Spleen (tissue), 11 donors: ENCODE results near the gene GPR35. TPM values are rescaled to one million over a fixed set of nuclear protein-coding genes. Genes with fewer than 3 reads are reported as not detected.
"Not testable (repeated sequence)": the region's sequence is repeated elsewhere in the genome, so short reads cannot be mapped to it uniquely, and the experiment has no call there.

ENCODE experiments used
- DNase-seq: peaks from one replicate; pipeline ENCODE4 v3.0.0-alpha.2; 2020
- H3K27ac ChIP-seq, 8 donors: fragments of 200-600 bp; sonication (generic) in 7 of 8; 1 replicate in 4 of 8; 2 replicates in 4 of 8; pipeline versions ENCODE4 v1.5.0 to v1.8.0; 2016 to 2021; ENCODE audit warnings: inconsistent platforms in 4 of 8, mild to moderate bottlenecking in 4 of 8, moderate library complexity in 1 of 8
- H3K27me3 ChIP-seq, 7 donors: fragments of 200-600 bp; sonication (generic) in 6 of 7; replicated peaks in 1 of 7; 1 replicate in 4 of 7; 2 replicates in 3 of 7; pipeline versions ENCODE4 v1.5.0 to v1.8.0; 2016 to 2021; ENCODE audit warnings: inconsistent platforms in 3 of 7, mild to moderate bottlenecking in 1 of 7
- H3K36me3 ChIP-seq, 6 donors: fragments of 200-600 bp; sonication (generic) in 5 of 6; 1 replicate in 4 of 6; 2 replicates in 2 of 6; pipeline versions ENCODE4 v1.5.0 to v1.8.0; 2016 to 2021; ENCODE audit warnings: inconsistent platforms in 2 of 6
- H3K4me1 ChIP-seq, 6 donors: fragments of 200-600 bp; sonication (generic) in 5 of 6; 1 replicate in 3 of 6; 2 replicates in 3 of 6; pipeline versions ENCODE4 v1.5.0 to v1.8.0; 2016 to 2021; ENCODE audit warnings: inconsistent platforms in 3 of 6
- H3K4me3 ChIP-seq, 8 donors: fragments of 200-600 bp; sonication (generic) in 7 of 8; 1 replicate in 4 of 8; 2 replicates in 4 of 8; pipeline versions ENCODE4 v1.5.0 to v1.8.0; 2016 to 2021; ENCODE audit warnings: inconsistent platforms in 4 of 8, mild to moderate bottlenecking in 4 of 8, moderate library complexity in 2 of 8
- H3K9me3 ChIP-seq, 8 donors: fragments of 200-600 bp; sonication (generic) in 7 of 8; 1 replicate in 4 of 8; 2 replicates in 4 of 8; pipeline versions ENCODE4 v1.5.0 to v1.8.0; 2016 to 2021; ENCODE audit warnings: inconsistent platforms in 4 of 8
- CTCF ChIP-seq, 11 experiments: fragments of 200-600 bp in 7 of 11; fragments of 450-650 bp in 4 of 11; sonication (generic) in 4 of 11; IDR thresholded peaks in 8 of 11; conservative IDR thresholded peaks in 3 of 11; 1 replicate in 7 of 11; 2 replicates in 4 of 11; pipeline versions ENCODE4 v1.4.0 to v1.8.0; 2016 to 2021; ENCODE audit warnings: antibody characterized with exemption in 11 of 11, inconsistent platforms in 4 of 11, mild to moderate bottlenecking in 1 of 11
- POLR2A ChIP-seq, 3 donors: fragments of 450-650 bp; IDR thresholded peaks; one replicate each; pipeline ENCODE4 v1.5.1; 2017; ENCODE audit warnings: antibody characterized with exemption in 3 of 3, mild to moderate bottlenecking in 1 of 3
- POLR2AphosphoS5 ChIP-seq, 3 donors: sonication (generic); formaldehyde crosslinking; IDR thresholded peaks; one replicate each; pipeline ENCODE4 v1.5.1; 2017; ENCODE audit warnings: antibody characterized with exemption in 3 of 3
- WGBS, 5 donors: extraction: QIAGEN DNeasy Blood & Tissue Kit in 3 of 5; methylation state at CpG; one replicate each; pipeline versions ENCODE4 v1.1.5 to v1.1.7; 2013 to 2018; 5-methylcytosine and 5-hydroxymethylcytosine counted together
- intact Hi-C: fragments of 100-400 bp; cut with DNase I; formaldehyde crosslinking; loops from one replicate; pipeline ENCODE4 v1.15.0; 2023; ENCODE audit warnings: low total_unique reads
- polyA plus RNA-seq, 3 donors: library from polyadenylated mRNA; stranded (reverse); fragments of 200-250 nt; gene quantifications; one replicate each; pipeline ENCODE4 v1.2.1, GENCODE V29; 2013
- total RNA-seq, 7 donors: library from RNA; depleted of rRNA in 3 of 7; stranded (reverse); fragments of >200 nt in 3 of 7; fragmentation: NEBNext Ultra II Directional in 4 of 7; extraction: Animal tissue kit (Norgen Biotek cat#: 25700) in 4 of 7; gene quantifications; one replicate each; pipeline versions ENCODE4 v1.1.0 to v1.2.1, GENCODE V29; 2016 to 2021
- donor health status: healthy with polysubstance abuse.
- donor health status: DM: no; HTN: no; CAD: no; lungs with moderate emphysema.
- donor health status: DM: no; HTN: no; CAD: no.
- donor health status: Bipolar disorder and iron deficiency.
- donor health status: healthy.
- donor health status: DM: no; HTN: no; CAD: no.
- donor health status: DM: yes; HTN: yes; CAD: no.

GPR35 gene
- total and polyA plus RNA-seq, 10 donors = 7.4 to 25.3 (median 18.3) TPM

GRCh38 chr2:240672076-240672700, 46.9 kb downstream of the GPR35 start:
- Histone ChIP-seq H3K36me3 (no peaks in the 10 kb centered on the region), H3K27ac (no peak overlapping the region), H3K9me3 (no peaks in the 10 kb centered on the region), H3K4me1 (peaks cover 0 to 8% (median 0%) of the 10 kb centered on the region in 6 donors), H3K27me3 (peaks cover 0 to 39% (median 17%) of the 10 kb centered on the region in 7 donors), H3K4me3 (no peak overlapping the region)
- WGBS, 5 donors = 30 to 65% (median 56%) methylated on average over 31 to 46 of the region's 46 CpGs
- TF ChIP-seq POLR2AphosphoS5 (IDR thresholded peaks at IDR 0.05) (no peak), POLR2A (IDR thresholded peaks at IDR 0.05) (no peak), CTCF (IDR thresholded peaks at IDR 0.05 in 8 of 11, conservative IDR thresholded peaks at IDR 0.05 in 3 of 11) (no peak)
- intact Hi-C loops = no loop called here
- DNase-seq = no peak

GRCh38 chr2:240672701-240673190, 47.5 kb downstream of the GPR35 start:
- H3K36me3 ChIP-seq = no peaks in the 10 kb centered on the region
- WGBS, 5 donors = 0 to 30% (median 11%) methylated on average over 2 to 55 of the region's 55 CpGs
- H3K27ac ChIP-seq = no peak overlapping the region
- peaks cover 0 to 8% (median 0%) of the 10 kb centered on the region in 6 donors for H3K4me1 ChIP-seq
- no peak overlapping the region for H3K4me3 ChIP-seq
- H3K27me3 ChIP-seq = peaks cover 0 to 35% (median 17%) of the 10 kb centered on the region in 7 donors
- H3K9me3 ChIP-seq = no peaks in the 10 kb centered on the region
- intact Hi-C loops = no loop called here
- TF ChIP-seq POLR2A (IDR thresholded peaks at IDR 0.05) (no peak), POLR2AphosphoS5 (IDR thresholded peaks at IDR 0.05) (no peak), CTCF (IDR thresholded peaks at IDR 0.05 in 8 of 11, conservative IDR thresholded peaks at IDR 0.05 in 3 of 11) (no peak)
- DNase-seq = no peak

DNA sequence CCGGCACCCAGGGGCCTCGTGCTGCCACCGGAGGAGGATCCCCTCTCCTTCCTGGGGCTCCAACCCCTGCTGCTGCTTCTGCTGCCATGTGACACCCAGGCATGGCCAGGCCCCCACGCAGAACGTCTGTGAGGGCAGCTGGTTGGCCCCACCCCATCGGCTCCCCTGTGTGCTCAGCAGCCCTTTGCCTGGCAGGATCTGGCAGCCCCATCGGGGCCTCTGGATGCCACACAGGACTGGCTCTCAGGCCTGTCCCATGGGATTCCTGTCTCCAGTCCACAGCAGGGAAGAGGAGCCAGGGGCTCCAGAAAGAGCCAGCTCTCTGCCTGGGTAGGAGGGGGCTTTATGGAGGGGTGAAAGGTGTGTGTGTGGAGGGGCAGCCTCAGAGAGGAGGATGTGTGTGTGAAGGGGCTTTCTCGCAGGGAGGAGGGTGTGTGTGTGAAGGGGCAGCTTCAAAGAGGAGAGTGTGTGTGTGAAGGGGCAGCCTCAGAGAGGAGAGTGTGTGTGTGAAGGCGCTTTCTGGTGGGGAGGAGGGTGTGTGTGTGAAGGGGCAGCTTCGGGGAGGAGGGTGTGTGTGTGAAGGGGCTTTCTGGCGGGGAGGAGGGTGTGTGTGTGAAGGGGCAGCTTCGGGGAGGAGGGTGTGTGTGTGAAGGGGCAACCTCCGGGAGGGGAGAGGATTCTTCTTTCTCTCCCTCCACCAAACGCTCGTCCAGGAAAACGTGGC, 49.3 kb downstream of the GPR35 start:
- DNase-seq, intact Hi-C loops, H3K36me3 ChIP-seq, H3K27ac ChIP-seq, H3K4me3 ChIP-seq, H3K4me1 ChIP-seq, H3K9me3 ChIP-seq: not testable (repeated sequence)
- 22 to 43% (median 35%) methylated on average over 7 to 12 of the region's 16 CpGs for WGBS, 5 donors
- H3K27me3 ChIP-seq = peaks cover 0 to 35% (median 17%) of the 10 kb centered on the region in 7 donors

DNA sequence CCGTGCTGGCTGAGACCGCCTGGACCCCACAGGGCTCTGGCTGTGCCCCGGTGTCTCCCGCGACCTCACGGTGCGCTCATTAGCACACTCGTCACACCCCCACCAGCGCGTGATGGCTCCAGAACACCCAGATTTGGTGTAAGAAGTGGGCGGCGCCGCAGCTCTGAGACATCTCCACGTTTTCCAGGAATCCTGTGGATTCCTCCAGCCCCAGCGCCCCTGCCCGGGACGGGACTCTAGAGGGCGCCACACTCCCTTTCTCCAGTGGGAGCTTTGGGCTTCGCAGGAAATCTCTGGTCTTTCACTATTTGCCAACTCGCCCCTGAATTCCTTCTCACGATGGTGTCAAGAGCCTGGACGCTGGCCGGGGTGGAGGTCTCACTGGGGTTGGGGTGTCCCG, 50.1 kb downstream of the GPR35 start:
- intact Hi-C loops, H3K4me3 ChIP-seq, H3K4me1 ChIP-seq, DNase-seq, H3K9me3 ChIP-seq, H3K36me3 ChIP-seq, H3K27ac ChIP-seq: not testable (repeated sequence)
- no CpG with 5 or more reads among the region's 24 CpGs for WGBS, 5 donors
- peaks cover 0 to 35% (median 17%) of the 10 kb centered on the region in 7 donors for H3K27me3 ChIP-seq

DNA sequence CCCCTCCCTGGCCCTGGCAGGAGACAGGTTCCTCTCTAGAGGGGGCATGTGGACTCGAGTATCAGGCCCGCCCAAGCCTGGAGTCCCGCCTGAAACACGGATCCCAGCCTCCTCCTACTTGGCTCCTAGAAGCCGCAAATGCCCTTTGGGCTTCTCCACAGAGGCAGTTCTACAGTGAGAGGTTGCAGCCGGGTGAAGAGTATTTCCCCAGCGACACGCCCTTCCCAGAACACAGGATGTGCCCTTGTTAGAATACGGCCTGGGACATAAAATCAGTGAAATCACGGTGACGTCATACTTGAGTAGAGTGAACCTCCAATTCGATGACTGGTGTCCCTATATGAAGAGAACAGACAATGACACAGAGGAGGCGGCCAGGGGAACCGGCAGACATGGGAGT, 52.8 kb downstream of the GPR35 start:
- H3K36me3 ChIP-seq, H3K9me3 ChIP-seq, DNase-seq, H3K27ac ChIP-seq, H3K4me3 ChIP-seq, intact Hi-C loops, H3K4me1 ChIP-seq: not testable (repeated sequence)
- peaks cover 0 to 18% (median 5%) of the 10 kb centered on the region in 7 donors for H3K27me3 ChIP-seq
- WGBS, 5 donors = 44 to 75% (median 60%) methylated on average over 4 to 6 of the region's 14 CpGs; no CpG with 5 or more reads in 1 of the 5 donors

DNA sequence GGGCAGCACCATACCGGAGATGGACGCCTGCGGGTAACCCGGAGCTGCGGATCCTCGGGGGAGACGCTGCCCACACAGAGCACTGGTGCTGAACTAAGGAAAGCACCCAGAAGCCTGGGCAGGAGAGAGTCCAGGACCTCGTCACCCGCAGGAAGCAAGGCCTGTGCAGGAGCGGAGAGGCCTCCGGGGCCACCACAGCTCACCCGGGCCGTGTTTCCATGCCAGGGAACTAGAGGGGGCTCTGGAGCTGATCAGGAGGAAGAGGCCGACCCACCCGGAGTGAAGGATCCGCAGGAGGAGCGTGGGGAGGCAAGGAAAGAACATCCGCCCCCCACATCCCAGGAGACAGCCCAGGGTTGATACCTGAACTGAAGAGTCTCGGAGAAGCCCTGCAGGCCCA, 53.6 kb downstream of the GPR35 start:
- DNase-seq, H3K27me3 ChIP-seq, H3K4me1 ChIP-seq, H3K36me3 ChIP-seq, intact Hi-C loops, H3K4me3 ChIP-seq, H3K9me3 ChIP-seq, H3K27ac ChIP-seq: not testable (repeated sequence)
- no CpG with 5 or more reads among the region's 19 CpGs for WGBS, 5 donors

- 29 to 50% (median 49%) methylated on average over 2 of the region's 11 CpGs; no CpG with 5 or more reads in 2 of the 5 donors for WGBS, 5 donors
- intact Hi-C loops = not testable (repeated sequence)
These were observed 54.9 kb downstream of the GPR35 start for GRCh38 chr2:240680185-240680584.

More at GRCh38 chr2:240680185-240680584, 54.9 kb downstream of the GPR35 start:
- H3K4me1 ChIP-seq, H3K9me3 ChIP-seq, DNase-seq, H3K27ac ChIP-seq, H3K36me3 ChIP-seq, H3K27me3 ChIP-seq, H3K4me3 ChIP-seq: not testable (repeated sequence)
